GM10248 (cell line): ENCODE results near the gene STUB1.

Experiments
- CTCF ChIA-PET: fragments of 300-600 bp; sonication (Branson Sonifier 250); formaldehyde crosslinking; extraction: SDS; loops from one replicate; lab custom pipeline; 2021; ENCODE audit warnings: antibody characterized with exemption; lab: Yijun Ruan, JAX
- POLR2A ChIA-PET: fragments of 350-650 bp; sonication (Branson Sonifier 250); formaldehyde crosslinking; extraction: SDS; loops from one replicate; lab custom pipeline; 2020; ENCODE audit warnings: antibody characterized with exemption; lab: Yijun Ruan, JAX
- DNase-seq: peaks from one replicate; pipeline ENCODE4 v3.0.0; 2012; ENCODE audit errors: extremely low spot score
- CTCF ChIP-seq: IDR thresholded peaks from 2 replicates; pipeline ENCODE4 v1.5.1; 2012; ENCODE audit warnings: mild to moderate bottlenecking, low read depth; ENCODE audit errors: extremely low read depth, missing control alignments, control extremely low read depth

The STUB1 gene

GRCh38 chr16:703406-703805 is 23.2 kb downstream of the STUB1 start:
- CTCF ChIA-PET: interaction anchor here (1.0 to 3.8 kb wide), 3 partner anchors 9 to 82 kb away, joined by 3 to 13 read pairs (median 7); no protein-coding TSS in a partner anchor
- no peak for DNase-seq
- no peak for TF ChIP-seq CTCF
- POLR2A ChIA-PET: no interaction called here

- no peak for TF ChIP-seq CTCF
- POLR2A ChIA-PET: no interaction called here
- CTCF ChIA-PET: interaction anchor here (0.8 to 3.8 kb wide), 3 partner anchors 8 to 16 kb away, joined by 3 to 13 read pairs (median 3); no protein-coding TSS in a partner anchor
- DNase-seq: no peak
Measured at GRCh38 chr16:704047-704446, 23.8 kb downstream of the STUB1 start.

GRCh38 chr16:704552-705380 is 24.6 kb downstream of the STUB1 start:
- ChIA-PET CTCF (interaction anchor here (0.8 to 3.8 kb wide), 3 partner anchors 8 to 15 kb away, joined by 3 to 13 read pairs (median 3); no protein-coding TSS in a partner anchor), POLR2A (no interaction called here)
- DNase-seq: no peak
- TF ChIP-seq CTCF: no peak

- ChIA-PET POLR2A (interaction anchor here (0.5 kb wide), 1 partner anchor 1449 kb away, joined by 3 read pairs; no protein-coding TSS in a partner anchor), CTCF (no interaction called here)
- no peak for DNase-seq
- TF ChIP-seq CTCF: no peak
Measured at GRCh38 chr16:705431-706188, 25.4 kb downstream of the STUB1 start, which contains the start of gene FBXL16. Gene FBXL16, minus strand, starts transcription at chr16:705801. Its CDS starts 8,396 bp downstream, at chr16:697405.

- no peak for TF ChIP-seq CTCF
- POLR2A ChIA-PET: interaction anchor here (0.5 kb wide), 1 partner anchor 1448 kb away, joined by 3 read pairs; no protein-coding TSS in a partner anchor
- CTCF ChIA-PET: interaction anchor here (1.2 to 1.6 kb wide), 4 partner anchors 10 to 397 kb away, joined by 3 to 9 read pairs (median 5); no protein-coding TSS in a partner anchor
- DNase-seq: no peak
Measured at GRCh38 chr16:706189-707061, 26.2 kb downstream of the STUB1 start.

GRCh38 chr16:707062-707538 is 26.9 kb downstream of the STUB1 start:
- CTCF ChIA-PET: interaction anchor here (1.2 to 1.6 kb wide), 6 partner anchors 9 to 396 kb away, joined by 3 to 9 read pairs (median 5); partner anchors contain the start of gene ANTKMT
- no peak for DNase-seq
- POLR2A ChIA-PET: no interaction called here
- no peak for TF ChIP-seq CTCF
